Keratinocyte (primary cell): ENCODE results near the gene RNF38. TPM values are rescaled to one million over a fixed set of nuclear protein-coding genes. Genes with fewer than 3 reads are reported as not detected.

Experiments
- DNase-seq: peaks from one replicate; pipeline ENCODE4 v3.0.0-alpha.2; 2011; ENCODE audit warnings: low read depth, missing footprints, low spot score
- FAIRE-seq: peaks from 2 replicates; lab custom pipeline; 2011; peaks lifted over from hg19 to GRCh38; lab: Jason Lieb, UNC
- H2AFZ ChIP-seq: 2 replicates; pipeline ENCODE4 v1.6.0; 2012; ENCODE audit warnings: low read length, control low read depth, inconsistent platforms; ENCODE audit not compliant: control insufficient read depth
- H3K27ac ChIP-seq: 2 replicates; pipeline ENCODE4 v1.5.1; 2011; ENCODE audit warnings: low read length; ENCODE audit not compliant: control insufficient read depth, insufficient read depth
- H3K27me3 ChIP-seq: 3 replicates; pipeline ENCODE4 v1.6.0; 2011; ENCODE audit warnings: low read length; ENCODE audit not compliant: control insufficient read depth, insufficient read depth; ENCODE audit errors: extremely low read depth
- H3K36me3 ChIP-seq, 2 experiments: 2 replicates in 1 of 2; 3 replicates in 1 of 2; pipeline ENCODE4 v1.5.1; 2011; ENCODE audit warnings: low read length in 2 of 2, mild to moderate bottlenecking in 1 of 2; ENCODE audit not compliant: control insufficient read depth in 2 of 2, insufficient read depth in 2 of 2; ENCODE audit errors: extremely low read depth in 1 of 2
- H3K4me1 ChIP-seq: 3 replicates; pipeline ENCODE4 v1.5.1; 2011; ENCODE audit warnings: low read length; ENCODE audit not compliant: control insufficient read depth, insufficient read depth; ENCODE audit errors: extremely low read depth
- H3K4me2 ChIP-seq: 3 replicates; pipeline ENCODE4 v1.6.0; 2011; ENCODE audit warnings: low read depth, low read length; ENCODE audit not compliant: control insufficient read depth, insufficient read depth; ENCODE audit errors: extremely low read depth
- H3K4me3 ChIP-seq, 3 experiments: fragments of 200-600 bp in 1 of 3; sonication (generic) in 1 of 3; 2 replicates in 2 of 3; 3 replicates in 1 of 3; pipeline ENCODE4 v1.5.1; 2011 to 2016; ENCODE audit warnings: low read length in 3 of 3, mild to moderate bottlenecking in 3 of 3, control low read depth in 2 of 3, inconsistent platforms in 1 of 3, low read depth in 1 of 3, mixed read lengths in 1 of 3, mixed run types in 1 of 3, moderate library complexity in 1 of 3; ENCODE audit not compliant: control insufficient read depth in 2 of 3, insufficient read depth in 2 of 3; ENCODE audit errors: extremely low read depth in 1 of 3
- H3K79me2 ChIP-seq: 2 replicates; pipeline ENCODE4 v1.6.0; 2012; ENCODE audit warnings: low read length; ENCODE audit not compliant: control insufficient read depth, insufficient read depth
- H3K9ac ChIP-seq: 3 replicates; pipeline ENCODE4 v1.6.0; 2011; ENCODE audit warnings: low read length; ENCODE audit not compliant: control insufficient read depth, insufficient read depth; ENCODE audit errors: extremely low read depth
- H3K9me1 ChIP-seq: 3 replicates; pipeline ENCODE4 v1.6.0; 2011; ENCODE audit warnings: low read length; ENCODE audit not compliant: control insufficient read depth, insufficient read depth; ENCODE audit errors: extremely low read depth
- H3K9me3 ChIP-seq: 2 replicates; pipeline ENCODE4 v1.5.1; 2012; ENCODE audit warnings: low read depth, low read length; ENCODE audit not compliant: control insufficient read depth
- H4K20me1 ChIP-seq: 3 replicates; pipeline ENCODE4 v1.6.0; 2011; ENCODE audit warnings: low read length; ENCODE audit not compliant: control insufficient read depth, insufficient read depth; ENCODE audit errors: extremely low read depth
- CTCF ChIP-seq, 3 experiments: IDR thresholded peaks in 1 of 3; conservative IDR thresholded peaks in 1 of 3; optimal IDR thresholded peaks in 1 of 3; 2 replicates in 2 of 3; 3 replicates in 1 of 3; pipeline versions ENCODE3 to v1.5.1; 2011; ENCODE audit warnings: low read length in 3 of 3, mild to moderate bottlenecking in 3 of 3, moderate library complexity in 2 of 3, control low read depth in 1 of 3, inconsistent platforms in 1 of 3; ENCODE audit not compliant: insufficient read depth in 2 of 3; ENCODE audit errors: extremely low read depth in 1 of 3
- EZH2 ChIP-seq: IDR thresholded peaks from one replicate; pipeline ENCODE4 v1.6.1; 2012; ENCODE audit warnings: inconsistent platforms, mild to moderate bottlenecking, low read length, moderate library complexity
- dilution Hi-C: fragments of 300-500 bp; cut with MboI; formaldehyde crosslinking; loops from one replicate; pipeline ENCODE4 v1.7.0; 2020; ENCODE audit warnings: low sequenced_read_pairs; ENCODE audit not compliant: extremely low pct_ligation_motif_present
- polyA plus RNA-seq, 5 experiments: library from polyadenylated mRNA; depleted of rRNA in 3 of 5; stranded (reverse) in 3 of 5; stranded (forward) in 1 of 5; unstranded in 1 of 5; fragments of >200 nt; gene quantifications; 1 replicate in 1 of 5; 2 replicates in 3 of 5; 3 replicates in 1 of 5; pipeline versions ENCODE4 v1.2.1 to v1.2.3, GENCODE V29; 2011 to 2012; ENCODE audit warnings: missing spikeins in 2 of 5, low read depth in 1 of 5, low replicate concordance in 1 of 5

The RNF38 gene
- polyA plus RNA-seq, 1 donor (not counting 4 experiments of a cell fraction or from before 2014, with no cell fraction given), result 12.5 TPM

GRCh38 chr9:36436909-36437308, 36.8 kb upstream of the RNF38 start:
- H3K27ac ChIP-seq, result no peak overlapping the region
- H2AFZ ChIP-seq, result no peak overlapping the region
- H3K4me3 ChIP-seq, result no peak overlapping the region
- H3K4me2 ChIP-seq, result no peak overlapping the region
- H3K9me3 ChIP-seq, result no peaks in the 10 kb centered on the region
- H3K9me1 ChIP-seq, result no peaks in the 10 kb centered on the region
- no peaks in the 10 kb centered on the region for H3K27me3 ChIP-seq
- no peak for FAIRE-seq
- TF ChIP-seq EZH2 (no peak), CTCF (optimal IDR thresholded peaks at IDR 0.05 in 1 of 3, IDR thresholded peaks at IDR 0.05 in 1 of 3, conservative IDR thresholded peaks at IDR 0.05 in 1 of 3; ENCODE audit: extremely low read depth in 1 of 3, insufficient read depth in 2 of 3, low read length in 3 of 3) (no peak)
- H3K79me2 ChIP-seq, result peaks cover 3% of the 10 kb centered on the region
- no peak for DNase-seq
- no peak overlapping the region for H3K9ac ChIP-seq
- no peaks in the 10 kb centered on the region for H4K20me1 ChIP-seq
- dilution Hi-C loops, result no loop called here
- no peaks in the 10 kb centered on the region for H3K36me3 ChIP-seq
- no peaks in the 10 kb centered on the region for H3K4me1 ChIP-seq

GRCh38 chr9:36433386-36433785, 33.3 kb upstream of the RNF38 start:
- DNase-seq, result no peak
- no peak overlapping the region for H3K4me2 ChIP-seq
- H3K9ac ChIP-seq, result no peak overlapping the region
- TF ChIP-seq CTCF (optimal IDR thresholded peaks at IDR 0.05 in 1 of 3, IDR thresholded peaks at IDR 0.05 in 1 of 3, conservative IDR thresholded peaks at IDR 0.05 in 1 of 3; ENCODE audit: extremely low read depth in 1 of 3, insufficient read depth in 2 of 3, low read length in 3 of 3), result no peak
- TF ChIP-seq EZH2, result no peak
- no peaks in the 10 kb centered on the region for H3K4me1 ChIP-seq
- no peak overlapping the region for H2AFZ ChIP-seq
- H3K79me2 ChIP-seq, result no peaks in the 10 kb centered on the region
- FAIRE-seq, result no peak
- dilution Hi-C loops, result no loop called here
- H3K27me3 ChIP-seq, result no peaks in the 10 kb centered on the region
- H3K27ac ChIP-seq, result no peak overlapping the region
- H3K36me3 ChIP-seq, result no peaks in the 10 kb centered on the region
- H3K4me3 ChIP-seq, result no peak overlapping the region
- no peaks in the 10 kb centered on the region for H3K9me1 ChIP-seq
- H4K20me1 ChIP-seq, result no peaks in the 10 kb centered on the region
- H3K9me3 ChIP-seq, result no peaks in the 10 kb centered on the region
